Body of pancreas (tissue), 4 donors: Measurements from ENCODE around the gene INTS6L. TPM values are rescaled to one million over a fixed set of nuclear protein-coding genes. Genes with fewer than 3 reads are reported as not detected.

Source experiments
- ATAC-seq: fragments of 150-250 bp; one replicate; pipeline ENCODE4 v1.9.1; 2016
- DNase-seq, 4 donors: peaks; one replicate each; pipeline ENCODE4 v3.0.0-alpha.2; 2019
- H3K27ac ChIP-seq, 4 donors: fragments of 200-600 bp; sonication (generic); 1 replicate in 3 of 4; 2 replicates in 1 of 4; pipeline versions ENCODE4 v1.5.1 to v1.6.1; 2016 to 2019; ENCODE audit warnings: mild to moderate bottlenecking in 1 of 4, mixed read lengths in 1 of 4, moderate library complexity in 1 of 4
- H3K27me3 ChIP-seq, 2 donors: fragments of 200-600 bp; sonication (generic); one replicate each; pipeline ENCODE4 v1.6.0; 2016; ENCODE audit warnings: mild to moderate bottlenecking in 1 of 2
- H3K36me3 ChIP-seq, 2 donors: fragments of 200-600 bp; sonication (generic); replicated peaks in 1 of 2; 2 replicates each; pipeline ENCODE4 v1.5.1; 2016; ENCODE audit warnings: low read depth in 2 of 2; ENCODE audit not compliant: insufficient read depth in 1 of 2
- H3K4me1 ChIP-seq: fragments of 200-600 bp; sonication (generic); one replicate; pipeline ENCODE4 v1.6.0; 2016
- H3K4me3 ChIP-seq, 2 donors: fragments of 200-600 bp; sonication (generic); 1 replicate in 1 of 2; 2 replicates in 1 of 2; pipeline ENCODE4 v1.5.1; 2016 to 2019
- H3K9me3 ChIP-seq, 3 donors: fragments of 200-600 bp; sonication (generic); 1 replicate in 2 of 3; 2 replicates in 1 of 3; pipeline ENCODE4 v1.5.1; 2016
- CTCF ChIP-seq, 7 experiments: fragments of 450-650 bp in 4 of 7; fragments of 200-600 bp in 3 of 7; sonication (generic) in 3 of 7; IDR thresholded peaks; one replicate each; pipeline ENCODE4 v1.5.1; 2016 to 2019; ENCODE audit warnings: antibody characterized with exemption in 7 of 7
- POLR2A ChIP-seq, 3 donors: fragments of 450-650 bp; IDR thresholded peaks; one replicate each; pipeline ENCODE4 v1.6.1; 2016; ENCODE audit warnings: antibody characterized with exemption in 3 of 3, mild to moderate bottlenecking in 2 of 3
- WGBS, 2 donors: methylation state at CpG; one replicate each; pipeline ENCODE4 v1.1.5; 2017; 5-methylcytosine and 5-hydroxymethylcytosine counted together
- intact Hi-C: fragments of 100-400 bp; cut with DNase I; formaldehyde crosslinking; loops from one replicate; pipeline ENCODE4 v1.15.1; 2023
- total RNA-seq, 2 donors: library from RNA; depleted of rRNA; stranded (reverse); fragments of >200 nt; gene quantifications; one replicate each; pipeline ENCODE4 v1.1.0, GENCODE V29; 2016

The INTS6L gene
- total RNA-seq, 2 donors from 2014 or later: 4.7 to 6.9 TPM

DNA sequence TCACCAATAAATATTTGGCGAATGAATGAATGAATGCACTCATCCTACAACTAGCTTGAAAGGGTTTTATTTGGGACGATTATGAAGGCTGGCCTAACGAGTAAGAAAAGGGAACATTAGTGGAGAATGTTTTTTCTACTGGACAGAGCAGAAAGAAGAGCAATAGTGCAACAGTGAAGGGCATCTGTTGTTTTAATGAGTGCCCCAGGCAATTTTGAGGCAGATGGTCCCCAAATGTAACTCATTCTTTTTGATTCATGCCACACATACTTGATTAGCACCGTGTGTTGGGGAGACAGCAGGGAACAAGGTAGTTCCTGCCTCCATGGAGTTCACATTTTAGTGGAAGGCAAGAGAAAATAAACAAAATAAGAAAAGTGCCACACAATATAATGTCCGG is 22.7 kb upstream of the INTS6L start:
- DNase-seq (no peak), ATAC-seq (no peak)
- WGBS, 2 donors: 66 to 77% methylated on average over 5 of the region's 5 CpGs
- intact Hi-C loops: no loop called here
- TF ChIP-seq CTCF (IDR thresholded peaks at IDR 0.05) (no peak), POLR2A (IDR thresholded peaks at IDR 0.05) (no peak)
- H3K9me3 ChIP-seq: no peaks in the 10 kb centered on the region
- no peaks in the 10 kb centered on the region for H3K4me1 ChIP-seq
- H3K36me3 ChIP-seq: no peaks in the 10 kb centered on the region
- H3K27ac ChIP-seq: no peak overlapping the region
- no peak overlapping the region for H3K4me3 ChIP-seq
- no peaks in the 10 kb centered on the region for H3K27me3 ChIP-seq

DNA sequence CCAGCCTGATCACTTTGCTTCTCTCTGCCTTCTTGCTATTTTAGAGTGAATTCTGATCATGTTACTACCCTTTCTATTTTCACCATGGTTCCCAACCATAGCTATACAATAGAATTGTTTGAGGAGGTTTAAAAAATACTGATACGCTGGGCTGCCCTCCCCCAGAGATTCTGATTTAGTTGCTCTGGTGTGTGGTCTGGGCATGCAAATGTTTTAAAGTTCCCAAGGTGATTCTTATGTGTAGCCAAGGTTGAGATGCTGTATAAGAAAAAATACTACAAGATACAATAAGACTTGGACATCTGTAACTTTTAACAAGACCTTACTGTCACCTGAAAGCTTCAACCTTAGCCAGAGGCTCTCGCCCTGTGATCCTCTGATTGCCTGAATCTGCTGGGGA is 22.2 kb upstream of the INTS6L start:
- Histone ChIP-seq H3K4me1 (no peaks in the 10 kb centered on the region), H3K27me3 (no peaks in the 10 kb centered on the region), H3K27ac (no peak overlapping the region), H3K4me3 (no peak overlapping the region), H3K36me3 (no peaks in the 10 kb centered on the region), H3K9me3 (no peaks in the 10 kb centered on the region)
- no peak for ATAC-seq
- TF ChIP-seq POLR2A (IDR thresholded peaks at IDR 0.05) (no peak), CTCF (IDR thresholded peaks at IDR 0.05) (no peak)
- no peak for DNase-seq
- 100% methylated on average over 1 to 2 of the region's 2 CpGs for WGBS, 2 donors
- intact Hi-C loops: no loop called here

DNA sequence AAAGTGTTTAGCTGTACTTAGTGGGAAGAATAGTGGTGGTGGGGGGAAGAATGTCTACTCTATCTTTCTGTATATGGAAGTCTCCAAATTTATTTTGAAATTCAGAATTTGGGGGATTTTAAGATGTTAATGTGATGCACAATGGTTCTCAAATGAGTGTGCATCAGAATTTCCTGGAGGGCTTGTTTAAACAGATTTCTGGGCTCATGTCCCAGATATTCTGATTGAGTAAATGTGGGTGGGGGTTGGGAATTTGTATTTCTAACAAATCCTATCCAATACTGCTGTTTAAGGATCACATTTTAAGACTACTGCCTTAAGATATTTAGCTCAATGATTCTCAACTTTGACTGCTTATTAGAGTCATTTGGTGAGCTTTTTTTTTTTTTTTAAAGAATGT is 15.1 kb upstream of the INTS6L start:
- no peak overlapping the region for H3K4me3 ChIP-seq
- no peaks in the 10 kb centered on the region for H3K4me1 ChIP-seq
- DNase-seq (no peak), ATAC-seq (no peak)
- no peak overlapping the region for H3K27ac ChIP-seq
- no peaks in the 10 kb centered on the region for H3K36me3 ChIP-seq
- no peaks in the 10 kb centered on the region for H3K9me3 ChIP-seq
- TF ChIP-seq CTCF (IDR thresholded peaks at IDR 0.05) (no peak), POLR2A (IDR thresholded peaks at IDR 0.05) (no peak)
- intact Hi-C loops: no loop called here
- no peaks in the 10 kb centered on the region for H3K27me3 ChIP-seq

DNA sequence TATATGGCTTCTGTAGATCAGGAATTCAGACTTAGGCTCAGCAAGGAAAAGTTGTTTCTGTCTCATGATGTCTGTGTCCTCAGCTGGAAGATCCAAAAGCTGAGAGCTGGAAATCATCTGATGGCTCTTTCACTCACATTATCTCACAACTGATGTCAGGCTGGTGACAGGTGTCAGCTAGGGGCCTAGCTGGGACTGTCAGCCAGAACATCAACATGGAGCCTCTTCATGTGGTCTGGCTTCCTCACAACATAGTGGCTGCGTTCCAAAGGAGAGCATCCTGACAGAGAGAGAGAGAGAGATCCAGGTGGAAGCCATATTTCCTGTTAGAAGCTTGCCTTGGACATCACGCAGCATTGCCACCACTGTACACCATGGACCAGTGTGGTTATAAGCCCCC is 10.6 kb upstream of the INTS6L start:
- H3K27ac ChIP-seq: no peak overlapping the region
- intact Hi-C loops: no loop called here
- no peaks in the 10 kb centered on the region for H3K27me3 ChIP-seq
- no peak for ATAC-seq
- DNase-seq: no peak
- TF ChIP-seq POLR2A (IDR thresholded peaks at IDR 0.05): no peak
- no peak for TF ChIP-seq CTCF (IDR thresholded peaks at IDR 0.05)
- no peaks in the 10 kb centered on the region for H3K4me1 ChIP-seq
- H3K9me3 ChIP-seq: no peaks in the 10 kb centered on the region
- WGBS, 2 donors: 64 to 86% methylated on average over 2 of the region's 2 CpGs
- H3K4me3 ChIP-seq: no peak overlapping the region
- no peaks in the 10 kb centered on the region for H3K36me3 ChIP-seq

- WGBS, 2 donors: 44 to 69% methylated on average over 1 to 2 of the region's 3 CpGs
- ATAC-seq (no peak), DNase-seq (no peak)
- Histone ChIP-seq H3K4me1 (no peaks in the 10 kb centered on the region), H3K9me3 (no peaks in the 10 kb centered on the region), H3K36me3 (no peaks in the 10 kb centered on the region), H3K27me3 (no peaks in the 10 kb centered on the region), H3K27ac (no peak overlapping the region), H3K4me3 (no peak overlapping the region)
- TF ChIP-seq POLR2A (IDR thresholded peaks at IDR 0.05): no peak
- TF ChIP-seq CTCF (IDR thresholded peaks at IDR 0.05): no peak
- intact Hi-C loops: no loop called here
Observed at GRCh38 chrX:135512508-135513129, 7.8 kb upstream of the INTS6L start.
